Peyer's patch (tissue), 4 donors: Measurements from ENCODE around the gene FRYL.

Experiments used
- POLR2A ChIP-seq, 2 donors: fragments of 450-650 bp; IDR thresholded peaks; one replicate each; pipeline ENCODE4 v1.5.1; 2017; ENCODE audit warnings: antibody characterized with exemption in 2 of 2, mild to moderate bottlenecking in 2 of 2, moderate library complexity in 2 of 2
- TF ChIP-seq, protein P1 (sequence below), 6 experiments: fragments of 450-650 bp in 4 of 6; fragments of 200-600 bp in 2 of 6; sonication (generic) in 1 of 6; IDR thresholded peaks; one replicate each; pipeline ENCODE4 v1.5.1; 2017 to 2019; ENCODE audit warnings: antibody characterized with exemption in 6 of 6, mild to moderate bottlenecking in 3 of 6, moderate library complexity in 1 of 6

DNA sequence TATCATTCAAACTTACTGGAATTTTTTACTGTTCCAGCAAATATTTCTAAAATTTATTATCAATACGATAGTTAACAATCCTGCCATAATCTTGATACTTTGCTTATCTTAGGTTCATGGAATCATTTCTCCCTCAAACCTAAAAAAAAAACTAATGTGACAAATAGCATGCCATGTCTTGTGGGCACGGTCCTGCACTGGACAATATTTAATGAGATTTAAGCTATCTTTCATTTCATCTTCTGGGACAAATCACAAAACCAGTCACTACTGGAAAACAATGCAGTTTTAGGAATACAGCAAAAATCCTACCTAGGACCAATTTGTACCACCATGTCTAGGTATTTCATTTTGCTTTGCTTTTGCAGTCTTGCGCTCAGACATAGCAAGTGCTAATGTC lies 93.7 kb downstream of the FRYL start:
- no peak for TF ChIP-seq POLR2A (IDR thresholded peaks at IDR 0.05)
- TF ChIP-seq, protein P1, sequence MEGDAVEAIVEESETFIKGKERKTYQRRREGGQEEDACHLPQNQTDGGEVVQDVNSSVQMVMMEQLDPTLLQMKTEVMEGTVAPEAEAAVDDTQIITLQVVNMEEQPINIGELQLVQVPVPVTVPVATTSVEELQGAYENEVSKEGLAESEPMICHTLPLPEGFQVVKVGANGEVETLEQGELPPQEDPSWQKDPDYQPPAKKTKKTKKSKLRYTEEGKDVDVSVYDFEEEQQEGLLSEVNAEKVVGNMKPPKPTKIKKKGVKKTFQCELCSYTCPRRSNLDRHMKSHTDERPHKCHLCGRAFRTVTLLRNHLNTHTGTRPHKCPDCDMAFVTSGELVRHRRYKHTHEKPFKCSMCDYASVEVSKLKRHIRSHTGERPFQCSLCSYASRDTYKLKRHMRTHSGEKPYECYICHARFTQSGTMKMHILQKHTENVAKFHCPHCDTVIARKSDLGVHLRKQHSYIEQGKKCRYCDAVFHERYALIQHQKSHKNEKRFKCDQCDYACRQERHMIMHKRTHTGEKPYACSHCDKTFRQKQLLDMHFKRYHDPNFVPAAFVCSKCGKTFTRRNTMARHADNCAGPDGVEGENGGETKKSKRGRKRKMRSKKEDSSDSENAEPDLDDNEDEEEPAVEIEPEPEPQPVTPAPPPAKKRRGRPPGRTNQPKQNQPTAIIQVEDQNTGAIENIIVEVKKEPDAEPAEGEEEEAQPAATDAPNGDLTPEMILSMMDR (IDR thresholded peaks at IDR 0.05): no peak
